D721Med (cell line): Measurements from ENCODE around the gene XIAP.
A peak's percentile ranks its signal among the peaks of the same experiment; 100 is the strongest.
"Not testable (repeated sequence)": the region's sequence is repeated elsewhere in the genome, so short reads cannot be mapped to it uniquely, and the experiment has no call there.

Source experiments
- DNase-seq: peaks from one replicate; pipeline ENCODE4 v3.0.0; 2011; ENCODE audit warnings: low spot score; ENCODE audit not compliant: insufficient read length
- FAIRE-seq: peaks from 2 replicates; lab custom pipeline; 2011; peaks lifted over from hg19 to GRCh38; lab: Jason Lieb, UNC
- CTCF ChIP-seq: IDR thresholded peaks from 2 replicates; pipeline ENCODE4 v1.5.1; 2012; ENCODE audit warnings: mild to moderate bottlenecking, control low read depth; ENCODE audit not compliant: insufficient read depth; ENCODE audit errors: missing control alignments

The XIAP gene

GRCh38 chrX:123923211-123923610 is 63.4 kb downstream of the XIAP start:
- FAIRE-seq (no peak), DNase-seq (no peak)
- no peak for TF ChIP-seq CTCF

- TF ChIP-seq CTCF, result no peak
- FAIRE-seq (no peak), DNase-seq (no peak)
Measured at GRCh38 chrX:123924186-123924585, 64.3 kb downstream of the XIAP start.

GRCh38 chrX:123927845-123928244 is 68.0 kb downstream of the XIAP start:
- no peak for TF ChIP-seq CTCF
- DNase-seq (no peak), FAIRE-seq (no peak)

GRCh38 chrX:123932055-123932454 is 72.2 kb downstream of the XIAP start:
- not testable (repeated sequence) for FAIRE-seq, DNase-seq

GRCh38 chrX:123943074-123943473 is 83.2 kb downstream of the XIAP start:
- FAIRE-seq (peak; percentile 68), DNase-seq (no peak)
- no peak for TF ChIP-seq CTCF

GRCh38 chrX:123943488-123943887 is 83.6 kb downstream of the XIAP start:
- FAIRE-seq (no peak), DNase-seq (no peak)
- TF ChIP-seq CTCF, result no peak

GRCh38 chrX:123949846-123950245 is 90.0 kb downstream of the XIAP start:
- no peak for DNase-seq
- TF ChIP-seq CTCF, result no peak
- no peak for FAIRE-seq
